ENCODE results near the gene ZNF426. TPM values are rescaled to one million over a fixed set of nuclear protein-coding genes. Genes with fewer than 3 reads are reported as not detected.
A peak's percentile ranks its signal among the peaks of the same experiment; 100 is the strongest.

Gene ZNF426
- total RNA-seq, 2 experiments from 2014 or later = 13.5 to 13.6 TPM

DNA sequence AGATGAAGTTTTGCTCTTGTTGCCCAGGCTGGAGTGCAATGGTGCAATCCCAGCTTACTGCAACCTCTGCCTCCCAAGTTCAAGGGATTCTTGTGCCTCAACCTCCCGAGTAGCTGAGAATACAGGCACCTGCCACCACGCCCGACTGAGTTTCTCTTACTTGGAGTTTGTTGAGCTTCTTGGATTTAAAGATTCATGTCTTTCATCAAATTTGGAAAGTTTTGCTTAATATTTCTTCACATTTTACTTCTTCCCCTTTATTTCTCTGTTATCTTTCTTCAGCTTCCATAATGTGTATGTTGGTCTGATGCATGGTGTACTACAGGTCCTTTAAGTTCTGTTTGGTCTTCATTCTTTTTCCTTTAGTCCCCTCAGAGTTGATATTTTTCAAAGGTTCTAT is 31.2 kb downstream of the ZNF426 start:
- DNase-seq (no peak), ATAC-seq (no peak)
- no peak for TF ChIP-seq CTCF (IDR thresholded peaks at IDR 0.05)
- no peaks in the 10 kb centered on the region for H3K27me3 Mint-ChIP-seq
- peaks cover 17% of the 10 kb centered on the region for H3K36me3 Mint-ChIP-seq (ENCODE audit: low read depth)
- intact Hi-C loops (cut with micrococcal nuclease) = no loop called here
- H3K9me3 Mint-ChIP-seq = peaks cover 42% of the 10 kb centered on the region
- no peak overlapping the region for H3K4me3 Mint-ChIP-seq
- H3K27ac Mint-ChIP-seq = no peak overlapping the region
- POLR2A ChIA-PET = no interaction called here
- no peaks in the 10 kb centered on the region for H3K4me1 Mint-ChIP-seq (ENCODE audit: low read depth)
- CTCF ChIA-PET = no interaction called here

GRCh38 chr19:9500796-9501195 is 37.6 kb downstream of the ZNF426 start:
- Mint-ChIP-seq H3K36me3 (ENCODE audit: low read depth) (peaks cover 18% of the 10 kb centered on the region), H3K27me3 (peaks cover 9% of the 10 kb centered on the region), H3K27ac (no peak overlapping the region), H3K4me1 (ENCODE audit: low read depth) (peaks cover 9% of the 10 kb centered on the region), H3K9me3 (peaks cover 41% of the 10 kb centered on the region), H3K4me3 (no peak overlapping the region)
- intact Hi-C loops (cut with micrococcal nuclease) = no loop called here
- CTCF ChIA-PET = no interaction called here
- DNase-seq (no peak), ATAC-seq (no peak)
- TF ChIP-seq CTCF (IDR thresholded peaks at IDR 0.05) = no peak
- POLR2A ChIA-PET = no interaction called here

GRCh38 chr19:9498183-9498902 is 40.1 kb downstream of the ZNF426 start, which contains the start of gene ZNF560:
Gene ZNF560, minus strand, starts transcription at chr19:9498616. Its CDS starts 23,303 bp downstream, at chr19:9475313.
- CTCF ChIA-PET = no interaction called here
- intact Hi-C loops (cut with micrococcal nuclease) = no loop called here
- DNase-seq (peak; percentile 54), ATAC-seq (no peak)
- H3K4me3 Mint-ChIP-seq = peak within 1 kb of the TSS; percentile 63
- POLR2A ChIA-PET = no interaction called here
- H3K4me1 Mint-ChIP-seq (ENCODE audit: low read depth) = peaks cover 9% of the 10 kb centered on the region
- H3K27ac Mint-ChIP-seq = peak within 1 kb of the TSS; percentile 46
- peak; percentile 37 for TF ChIP-seq CTCF (IDR thresholded peaks at IDR 0.05)
- H3K36me3 Mint-ChIP-seq (ENCODE audit: low read depth) = peaks cover 19% of the 10 kb centered on the region
- H3K27me3 Mint-ChIP-seq = peaks cover 13% of the 10 kb centered on the region
- H3K9me3 Mint-ChIP-seq = peaks cover 39% of the 10 kb centered on the region

- peaks cover 13% of the 10 kb centered on the region for H3K27me3 Mint-ChIP-seq
- ATAC-seq (no peak), DNase-seq (no peak)
- POLR2A ChIA-PET = no interaction called here
- no peak overlapping the region for H3K4me3 Mint-ChIP-seq
- H3K9me3 Mint-ChIP-seq = peaks cover 22% of the 10 kb centered on the region
- H3K36me3 Mint-ChIP-seq (ENCODE audit: low read depth) = peaks cover 16% of the 10 kb centered on the region
- H3K4me1 Mint-ChIP-seq (ENCODE audit: low read depth) = peaks cover 9% of the 10 kb centered on the region
- CTCF ChIA-PET = no interaction called here
- intact Hi-C loops (cut with micrococcal nuclease) = no loop called here
- no peak for TF ChIP-seq CTCF (IDR thresholded peaks at IDR 0.05)
- no peak overlapping the region for H3K27ac Mint-ChIP-seq
Observed at GRCh38 chr19:9494096-9494495, 44.3 kb downstream of the ZNF426 start.

GRCh38 chr19:9487016-9487415 is 51.4 kb downstream of the ZNF426 start:
- Mint-ChIP-seq H3K27me3 (no peaks in the 10 kb centered on the region), H3K4me1 (ENCODE audit: low read depth) (no peaks in the 10 kb centered on the region), H3K4me3 (no peak overlapping the region), H3K36me3 (ENCODE audit: low read depth) (peaks cover 13% of the 10 kb centered on the region), H3K9me3 (peaks cover 38% of the 10 kb centered on the region), H3K27ac (no peak overlapping the region)
- no peak for TF ChIP-seq CTCF (IDR thresholded peaks at IDR 0.05)
- ChIA-PET POLR2A (no interaction called here), CTCF (no interaction called here)
- intact Hi-C loops (cut with micrococcal nuclease) = no loop called here
- ATAC-seq (no peak), DNase-seq (no peak)

Data from activated CD8-positive, alpha-beta T cell treated with anti-CD3 and anti-CD28 coated beads for 36 hours (primary cell).